ENCODE results near the gene PSD2. TPM values are rescaled to one million over a fixed set of nuclear protein-coding genes. Genes with fewer than 3 reads are reported as not detected.

The PSD2 gene
- total RNA-seq, 1 experiment from 2014 or later, result 0.22 TPM

DNA sequence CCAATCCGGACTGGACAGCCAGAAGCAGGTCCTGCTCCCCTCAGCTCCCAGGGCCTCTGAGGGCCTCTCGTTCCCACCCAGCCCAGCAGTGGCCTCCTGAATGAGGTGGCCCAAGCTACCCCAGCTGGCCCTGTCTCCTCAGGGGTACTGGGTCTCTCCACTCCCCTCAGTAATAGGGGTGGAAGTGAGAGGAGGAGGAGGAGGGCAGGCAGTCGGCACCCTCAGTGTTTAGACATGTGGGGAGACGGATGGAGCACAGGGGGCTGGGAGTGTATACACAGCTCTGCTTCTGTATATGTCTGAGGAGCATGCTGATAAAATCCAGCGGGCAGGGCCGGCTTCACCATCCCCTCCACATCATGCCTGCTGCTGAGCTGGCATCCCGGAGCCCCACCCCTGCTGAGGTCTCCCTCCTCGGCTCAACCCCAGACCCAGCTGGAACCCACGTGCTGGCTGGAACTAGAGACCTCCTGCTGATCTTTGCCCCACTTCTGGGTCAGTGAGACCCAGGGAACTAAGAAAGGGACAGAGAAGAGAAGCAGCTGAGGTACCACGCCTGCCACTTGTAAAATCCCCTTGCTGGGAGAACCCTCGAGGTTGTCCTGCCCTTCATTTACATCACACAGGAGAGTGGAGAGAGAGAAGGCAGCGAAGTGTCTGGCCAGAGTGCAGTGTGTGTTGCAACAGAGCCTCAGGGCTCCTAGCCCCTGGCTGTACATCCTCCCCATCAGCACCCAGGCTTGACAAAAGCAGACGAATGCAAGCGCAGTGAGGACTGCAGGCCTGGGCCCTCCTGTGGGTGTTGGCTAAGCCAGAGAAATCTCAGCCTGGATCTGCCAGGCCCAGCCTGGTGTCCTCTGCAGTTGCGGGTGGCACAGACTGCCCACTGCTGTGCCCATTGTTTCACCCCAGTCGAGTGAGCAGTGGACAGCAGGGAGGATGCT is 77.5 kb downstream of the PSD2 start:
- Histone ChIP-seq H4K20me1 (ENCODE audit: control insufficient read depth, insufficient read depth, insufficient read length) (no peaks in the 10 kb centered on the region), H2AK5ac (ENCODE audit: insufficient read length, low read length) (no peak overlapping the region), H3K4me2 (ENCODE audit: insufficient read depth, insufficient read length, low read length) (no peak overlapping the region), H2BK5ac (ENCODE audit: insufficient read length, low read length) (no peak overlapping the region), H3K27ac (ENCODE audit: insufficient read length, low read depth, low read length) (no peak overlapping the region), H3K27me3 (ENCODE audit: insufficient read depth, low read length) (no peaks in the 10 kb centered on the region), H2BK15ac (ENCODE audit: low read depth, low read length) (no peak overlapping the region), H3K23ac (ENCODE audit: insufficient read length, low read depth, low read length) (no peak overlapping the region), H3K18ac (ENCODE audit: insufficient read length, low read depth, low read length) (no peak overlapping the region), H3K14ac (ENCODE audit: insufficient read depth, low read length) (no peak overlapping the region), H3K23me2 (ENCODE audit: insufficient read length, low read depth, low read length, poor library complexity, severe bottlenecking) (no peaks in the 10 kb centered on the region), H2AFZ (ENCODE audit: low read length) (no peak overlapping the region), H3K4ac (ENCODE audit: low read depth, low read length) (no peak overlapping the region), H2BK12ac (ENCODE audit: insufficient read length, low read depth, low read length) (no peak overlapping the region), H3K56ac (ENCODE audit: insufficient read length, low read depth, low read length) (no peak overlapping the region), H3K9me3 (ENCODE audit: control insufficient read depth, low read depth, low read length) (no peaks in the 10 kb centered on the region), H3K79me2 (ENCODE audit: insufficient read depth, low read length) (no peaks in the 10 kb centered on the region), H4K5ac (ENCODE audit: insufficient read length, low read depth, low read length) (no peak overlapping the region), H3K79me1 (ENCODE audit: insufficient read depth, low read depth, low read length, poor library complexity, severe bottlenecking) (no peaks in the 10 kb centered on the region), H2BK20ac (ENCODE audit: low read depth, low read length, poor library complexity, severe bottlenecking) (no peak overlapping the region), H3K4me1 (ENCODE audit: insufficient read depth, low read length) (no peaks in the 10 kb centered on the region), H3T11ph (ENCODE audit: low read length) (no peak overlapping the region), H2BK120ac (ENCODE audit: low read depth, low read length, poor library complexity, severe bottlenecking) (no peak overlapping the region), H4K91ac (ENCODE audit: insufficient read length, low read depth, low read length) (no peak overlapping the region), H4K8ac (replicated peaks; ENCODE audit: insufficient read length, low read depth, low read length) (no peak overlapping the region), H3K9ac (ENCODE audit: extremely low read depth, insufficient read length, low read length) (no peak overlapping the region)
- no peak for DNase-seq
- peaks cover 0 to 6% (median 0%) of the 10 kb centered on the region in 3 experiments; a peak in 1 of 7 replicates for H3K36me3 Mint-ChIP-seq (ENCODE audit: insufficient read depth in 1 of 3, low read depth in 3 of 3)
- no CpG with 5 or more reads among the region's 16 CpGs for WGBS (ENCODE audit: extremely low coverage, insufficient read length, low lambda C conversion rate)
- TF ChIP-seq, protein P1, sequence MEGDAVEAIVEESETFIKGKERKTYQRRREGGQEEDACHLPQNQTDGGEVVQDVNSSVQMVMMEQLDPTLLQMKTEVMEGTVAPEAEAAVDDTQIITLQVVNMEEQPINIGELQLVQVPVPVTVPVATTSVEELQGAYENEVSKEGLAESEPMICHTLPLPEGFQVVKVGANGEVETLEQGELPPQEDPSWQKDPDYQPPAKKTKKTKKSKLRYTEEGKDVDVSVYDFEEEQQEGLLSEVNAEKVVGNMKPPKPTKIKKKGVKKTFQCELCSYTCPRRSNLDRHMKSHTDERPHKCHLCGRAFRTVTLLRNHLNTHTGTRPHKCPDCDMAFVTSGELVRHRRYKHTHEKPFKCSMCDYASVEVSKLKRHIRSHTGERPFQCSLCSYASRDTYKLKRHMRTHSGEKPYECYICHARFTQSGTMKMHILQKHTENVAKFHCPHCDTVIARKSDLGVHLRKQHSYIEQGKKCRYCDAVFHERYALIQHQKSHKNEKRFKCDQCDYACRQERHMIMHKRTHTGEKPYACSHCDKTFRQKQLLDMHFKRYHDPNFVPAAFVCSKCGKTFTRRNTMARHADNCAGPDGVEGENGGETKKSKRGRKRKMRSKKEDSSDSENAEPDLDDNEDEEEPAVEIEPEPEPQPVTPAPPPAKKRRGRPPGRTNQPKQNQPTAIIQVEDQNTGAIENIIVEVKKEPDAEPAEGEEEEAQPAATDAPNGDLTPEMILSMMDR (conservative IDR thresholded peaks at IDR 0.05), result no peak
- H3K4me1 Mint-ChIP-seq, result peaks cover 13 to 15% of the 10 kb centered on the region in 2 experiments
- H3K4me3 Mint-ChIP-seq, result no peak overlapping the region
- H3K27me3 Mint-ChIP-seq (ENCODE audit: low read depth), result peaks cover 28% of the 10 kb centered on the region
- no peak overlapping the region for H3K27ac Mint-ChIP-seq
- H3K9me3 Mint-ChIP-seq, result peaks cover 3 to 7% of the 10 kb centered on the region in 2 experiments; a peak in 4 of 5 replicates

All from H9 (cell line).